ENCODE data around the gene WDR37. TPM values are rescaled to one million over a fixed set of nuclear protein-coding genes. Genes with fewer than 3 reads are reported as not detected.

The WDR37 gene
- total RNA-seq, 1 donor from 2014 or later: 24.1 TPM

- no peak for DNase-seq (ENCODE audit: low spot score)
Observed at GRCh38 chr10:1168763-1169162, 112.6 kb downstream of the WDR37 start.

- no peak for DNase-seq (ENCODE audit: low spot score)
Observed at GRCh38 chr10:1169186-1169885, 113.2 kb downstream of the WDR37 start.

GRCh38 chr10:1169981-1170866 lies 114.0 kb downstream of the WDR37 start:
- no peak for DNase-seq (ENCODE audit: low spot score)

- no peak for DNase-seq (ENCODE audit: low spot score)
Observed at GRCh38 chr10:1170867-1171180, 114.6 kb downstream of the WDR37 start.

GRCh38 chr10:1171182-1171581 lies 115.0 kb downstream of the WDR37 start:
- DNase-seq (ENCODE audit: low spot score): no peak

- no peak for DNase-seq (ENCODE audit: low spot score)
Observed at GRCh38 chr10:1171586-1171985, 115.4 kb downstream of the WDR37 start.

- no peak for DNase-seq (ENCODE audit: low spot score)
Observed at GRCh38 chr10:1172256-1172984, 116.2 kb downstream of the WDR37 start.

- DNase-seq (ENCODE audit: low spot score): no peak
Observed at GRCh38 chr10:1173091-1173490, 116.9 kb downstream of the WDR37 start.

- DNase-seq (ENCODE audit: low spot score): no peak
Observed at GRCh38 chr10:1174022-1174421, 117.8 kb downstream of the WDR37 start.

- DNase-seq (ENCODE audit: low spot score): no peak
Observed at GRCh38 chr10:1175956-1176565, 119.9 kb downstream of the WDR37 start.

GRCh38 chr10:1177936-1178335 lies 121.8 kb downstream of the WDR37 start:
- no peak for DNase-seq (ENCODE audit: low spot score)

- no peak for DNase-seq (ENCODE audit: low spot score)
Observed at GRCh38 chr10:1178506-1178905, 122.3 kb downstream of the WDR37 start.

- no peak for DNase-seq (ENCODE audit: low spot score)
Observed at GRCh38 chr10:1179346-1180070, 123.3 kb downstream of the WDR37 start.

- DNase-seq (ENCODE audit: low spot score): no peak
Observed at GRCh38 chr10:1180071-1180730, 124.0 kb downstream of the WDR37 start.

GRCh38 chr10:1180836-1181235 lies 124.7 kb downstream of the WDR37 start:
- DNase-seq (ENCODE audit: low spot score): no peak

Other genes with a start within 250 kb of the WDR37 start
- gene LARP4B, start 124.7 kb upstream of the WDR37 start, total RNA-seq: 125 TPM
- 53.5 TPM for gene GTPBP4, start 68.0 kb upstream of the WDR37 start, total RNA-seq
- gene IDI2, start 30.5 kb upstream of the WDR37 start, total RNA-seq: not detected
- gene IDI1, start 7.3 kb upstream of the WDR37 start, total RNA-seq: 36.2 TPM

Measured in ureter (tissue), 1 donor.